Esophagus squamous epithelium (tissue), 5 donors: Measurements from ENCODE around the gene RMND1. TPM values are rescaled to one million over a fixed set of nuclear protein-coding genes. Genes with fewer than 3 reads are reported as not detected.
A peak's percentile ranks its signal among the peaks of the same experiment; 100 is the strongest.

Source experiments
- DNase-seq: peaks from one replicate; lab custom pipeline; 2025; lab: John Stamatoyannopoulos, UW
- H3K27ac ChIP-seq, 4 donors: fragments of 200-600 bp; sonication (generic); one replicate each; pipeline ENCODE4 v1.5.1; 2016 to 2019; ENCODE audit warnings: mild to moderate bottlenecking in 1 of 4
- H3K27me3 ChIP-seq, 4 donors: fragments of 200-600 bp; sonication (generic); 1 replicate in 3 of 4; 2 replicates in 1 of 4; pipeline versions ENCODE4 v1.5.1 to v1.6.0; 2017 to 2021; ENCODE audit warnings: antibody characterized with exemption in 1 of 4
- H3K36me3 ChIP-seq, 3 donors: fragments of 200-600 bp; sonication (generic); one replicate each; pipeline ENCODE4 v1.5.1; 2016 to 2019
- H3K4me1 ChIP-seq, 3 donors: fragments of 200-600 bp; sonication (generic); one replicate each; pipeline ENCODE4 v1.5.1; 2017 to 2019
- H3K4me3 ChIP-seq, 4 donors: fragments of 200-600 bp; sonication (generic); 1 replicate in 3 of 4; 2 replicates in 1 of 4; pipeline ENCODE4 v1.5.1; 2016 to 2019; ENCODE audit warnings: mild to moderate bottlenecking in 2 of 4, moderate library complexity in 1 of 4
- H3K9me3 ChIP-seq, 3 donors: fragments of 200-600 bp; sonication (generic); one replicate each; pipeline ENCODE4 v1.5.1; 2016 to 2019
- POLR2A ChIP-seq, 4 donors: fragments of 450-650 bp; IDR thresholded peaks; one replicate each; pipeline ENCODE4 v1.6.1; 2017; ENCODE audit warnings: antibody characterized with exemption in 4 of 4, mild to moderate bottlenecking in 4 of 4, moderate library complexity in 3 of 4
- WGBS, 2 donors: methylation state at CpG; one replicate each; pipeline ENCODE4 v1.1.5; 2018; 5-methylcytosine and 5-hydroxymethylcytosine counted together
- intact Hi-C: fragments of 100-400 bp; cut with DNase I; formaldehyde crosslinking; loops from one replicate; pipeline ENCODE4 v1.15.0; 2022
- total RNA-seq, 4 donors: library from RNA; depleted of rRNA; stranded (reverse); fragments of >200 nt; gene quantifications; one replicate each; pipeline ENCODE4 v1.1.0, GENCODE V29; 2016
- TF ChIP-seq, protein P1 (sequence below), 6 experiments: fragments of 450-650 bp in 4 of 6; fragments of 200-600 bp in 2 of 6; sonication (generic) in 2 of 6; IDR thresholded peaks; one replicate each; pipeline ENCODE4 v1.5.1; 2016 to 2019; ENCODE audit warnings: antibody characterized with exemption in 6 of 6, mild to moderate bottlenecking in 4 of 6, moderate library complexity in 4 of 6
- donor health status: DM: yes; HTN: yes; CAD: no.

The RMND1 gene
- total RNA-seq, 4 donors from 2014 or later, result 4.6 to 25.9 (median 15.3) TPM

DNA sequence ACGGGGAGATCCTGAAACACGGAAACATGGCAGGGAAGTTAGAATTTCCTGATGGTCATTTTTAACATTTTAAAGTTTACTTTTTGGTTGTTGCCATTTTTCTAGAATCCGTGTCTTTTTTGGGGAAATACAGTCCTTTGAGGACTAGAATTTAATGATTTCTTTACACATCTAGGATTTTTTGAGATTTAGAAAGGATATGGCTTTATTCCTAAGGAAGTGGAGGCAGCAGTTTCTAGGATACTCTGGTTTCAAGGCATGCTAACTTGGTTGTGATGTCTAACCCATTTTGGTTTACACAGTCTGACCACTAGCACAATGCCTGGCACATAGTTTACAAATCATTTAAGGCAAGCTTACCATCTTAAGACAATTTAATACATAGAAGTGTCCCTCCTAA, 59.5 kb downstream of the RMND1 start:
- H3K27ac ChIP-seq, result peak overlapping the region; percentile 98 to 100 (median 99)
- WGBS, 2 donors, result 0% methylated on average over 3 of the region's 3 CpGs
- peaks cover 20 to 70% (median 24%) of the 10 kb centered on the region in 3 donors for H3K4me1 ChIP-seq
- no peak for TF ChIP-seq POLR2A (IDR thresholded peaks at IDR 0.05)
- TF ChIP-seq, protein P1, sequence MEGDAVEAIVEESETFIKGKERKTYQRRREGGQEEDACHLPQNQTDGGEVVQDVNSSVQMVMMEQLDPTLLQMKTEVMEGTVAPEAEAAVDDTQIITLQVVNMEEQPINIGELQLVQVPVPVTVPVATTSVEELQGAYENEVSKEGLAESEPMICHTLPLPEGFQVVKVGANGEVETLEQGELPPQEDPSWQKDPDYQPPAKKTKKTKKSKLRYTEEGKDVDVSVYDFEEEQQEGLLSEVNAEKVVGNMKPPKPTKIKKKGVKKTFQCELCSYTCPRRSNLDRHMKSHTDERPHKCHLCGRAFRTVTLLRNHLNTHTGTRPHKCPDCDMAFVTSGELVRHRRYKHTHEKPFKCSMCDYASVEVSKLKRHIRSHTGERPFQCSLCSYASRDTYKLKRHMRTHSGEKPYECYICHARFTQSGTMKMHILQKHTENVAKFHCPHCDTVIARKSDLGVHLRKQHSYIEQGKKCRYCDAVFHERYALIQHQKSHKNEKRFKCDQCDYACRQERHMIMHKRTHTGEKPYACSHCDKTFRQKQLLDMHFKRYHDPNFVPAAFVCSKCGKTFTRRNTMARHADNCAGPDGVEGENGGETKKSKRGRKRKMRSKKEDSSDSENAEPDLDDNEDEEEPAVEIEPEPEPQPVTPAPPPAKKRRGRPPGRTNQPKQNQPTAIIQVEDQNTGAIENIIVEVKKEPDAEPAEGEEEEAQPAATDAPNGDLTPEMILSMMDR (IDR thresholded peaks at IDR 0.05), result no peak
- DNase-seq, result no peak
- intact Hi-C loops, result loop anchor here (10.0 kb wide), 1 partner anchor 52 kb away; no protein-coding TSS in a partner anchor
- H3K4me3 ChIP-seq, result peak overlapping the region; percentile 85 to 99 (median 90)
- no peaks in the 10 kb centered on the region for H3K9me3 ChIP-seq
- no peaks in the 10 kb centered on the region for H3K36me3 ChIP-seq
- no peaks in the 10 kb centered on the region for H3K27me3 ChIP-seq

DNA sequence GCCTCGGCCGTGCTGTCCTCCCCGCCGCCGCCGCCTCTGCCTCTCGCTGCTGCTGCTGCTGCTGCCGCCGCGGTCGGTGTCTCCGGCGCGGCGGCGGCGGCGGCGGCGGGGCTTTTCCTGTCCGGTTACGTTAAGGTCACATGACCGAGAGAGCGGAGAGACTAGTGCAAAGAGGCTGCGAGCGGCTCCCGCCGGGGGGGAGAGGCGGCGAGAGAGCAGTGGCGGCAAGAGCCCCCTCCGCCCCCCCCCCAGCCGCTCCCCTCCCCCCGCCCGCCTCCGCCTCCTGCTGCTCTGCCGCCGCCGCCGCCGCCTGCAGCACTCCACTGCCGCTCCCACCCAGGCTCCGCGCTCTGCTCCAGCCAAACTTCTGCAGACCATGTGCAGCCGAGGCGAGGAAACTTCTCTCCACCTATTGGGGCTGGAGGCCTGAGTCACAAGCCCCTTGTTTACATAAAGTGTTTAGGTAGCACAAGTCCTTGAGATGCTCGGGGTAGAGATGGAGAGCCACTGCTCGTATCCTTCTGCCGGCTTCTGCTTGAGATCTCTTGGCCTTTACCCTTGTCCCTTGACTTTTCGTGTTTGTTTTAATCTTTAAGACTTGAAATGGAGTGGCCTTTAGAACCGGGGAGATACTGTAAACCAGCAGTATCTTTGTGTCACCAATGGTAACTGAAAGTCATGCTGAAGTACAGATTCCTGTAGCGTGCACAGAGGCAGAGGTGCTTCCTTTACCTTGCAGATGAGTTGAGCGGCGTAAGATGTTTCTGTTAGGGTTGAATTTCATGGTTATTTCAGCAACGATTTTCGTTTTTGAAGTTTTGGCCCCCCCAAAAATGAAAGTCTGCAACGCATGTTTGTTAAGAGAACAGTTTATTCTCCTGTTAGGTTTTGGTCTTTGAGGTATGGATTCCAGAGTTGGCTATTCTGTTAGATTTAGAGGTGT, 60.2 kb downstream of the RMND1 start, which contains the start of gene ZBTB2:
ZBTB2 (minus strand) TSS at position 89 of the 943 bp plus-strand sequence. CDS start 17,922 bp downstream, outside the sequence.
- Histone ChIP-seq H3K27me3 (no peaks in the 10 kb centered on the region), H3K4me3 (peak within 1 kb of the TSS; percentile 85 to 99 (median 90)), H3K9me3 (no peaks in the 10 kb centered on the region), H3K4me1 (peaks cover 20 to 70% (median 24%) of the 10 kb centered on the region in 3 donors), H3K36me3 (no peaks in the 10 kb centered on the region), H3K27ac (peak within 1 kb of the TSS; percentile 98 to 100 (median 99))
- WGBS, 2 donors, result 1 to 2% methylated on average over 11 to 15 of the region's 57 CpGs
- TF ChIP-seq, protein P1 (IDR thresholded peaks at IDR 0.05), result no peak
- TF ChIP-seq POLR2A (IDR thresholded peaks at IDR 0.05), result peak in 1 of 4 donors; percentile 41
- intact Hi-C loops, result loop anchor here (10.0 kb wide), 1 partner anchor 53 kb away; no protein-coding TSS in a partner anchor
- DNase-seq, result no peak

DNA sequence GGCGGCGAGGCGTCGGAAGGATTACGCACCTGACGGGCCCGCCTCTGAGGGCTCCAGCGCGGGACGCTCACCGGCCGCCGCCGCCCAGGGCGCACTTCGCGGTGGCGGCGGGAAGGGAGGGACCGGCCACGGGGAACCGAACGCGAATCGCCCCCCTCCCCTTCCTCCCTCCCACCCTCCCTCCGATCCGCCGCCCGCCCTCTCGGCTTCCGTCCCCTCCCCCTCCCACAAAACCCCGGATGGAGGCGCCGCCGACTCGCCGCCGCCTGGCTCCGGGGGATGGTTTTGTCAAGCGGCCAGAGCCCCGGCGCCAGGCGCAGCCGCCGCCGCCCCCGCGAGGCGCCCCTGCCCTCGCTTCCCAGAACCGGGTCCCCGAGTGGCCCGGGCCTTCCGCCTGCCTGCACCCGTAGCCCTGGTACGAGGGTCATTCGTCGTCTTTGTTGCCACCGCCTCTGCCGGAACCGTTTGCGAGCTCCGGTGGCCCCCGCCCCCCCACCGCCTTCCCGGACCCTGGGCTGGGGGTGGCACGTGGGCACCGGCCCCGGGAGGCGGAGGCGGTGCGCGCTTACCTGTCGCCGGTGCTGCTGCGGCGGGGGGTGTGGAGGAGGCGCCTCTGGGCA, 61.0 kb downstream of the RMND1 start:
- Histone ChIP-seq H3K27ac (peak overlapping the region; percentile 98 to 100 (median 99)), H3K27me3 (no peaks in the 10 kb centered on the region), H3K4me1 (peaks cover 20 to 64% (median 24%) of the 10 kb centered on the region in 3 donors), H3K9me3 (no peaks in the 10 kb centered on the region), H3K4me3 (peak overlapping the region; percentile 85 to 99 (median 90)), H3K36me3 (no peaks in the 10 kb centered on the region)
- intact Hi-C loops, result loop anchor here (10.0 kb wide), 1 partner anchor 54 kb away; no protein-coding TSS in a partner anchor
- TF ChIP-seq POLR2A (IDR thresholded peaks at IDR 0.05), result peak in 2 of 4 donors; percentile 22 to 64
- TF ChIP-seq, protein P1 (IDR thresholded peaks at IDR 0.05), result no peak
- WGBS, 2 donors, result no CpG with 5 or more reads among the region's 78 CpGs
- no peak for DNase-seq

DNA sequence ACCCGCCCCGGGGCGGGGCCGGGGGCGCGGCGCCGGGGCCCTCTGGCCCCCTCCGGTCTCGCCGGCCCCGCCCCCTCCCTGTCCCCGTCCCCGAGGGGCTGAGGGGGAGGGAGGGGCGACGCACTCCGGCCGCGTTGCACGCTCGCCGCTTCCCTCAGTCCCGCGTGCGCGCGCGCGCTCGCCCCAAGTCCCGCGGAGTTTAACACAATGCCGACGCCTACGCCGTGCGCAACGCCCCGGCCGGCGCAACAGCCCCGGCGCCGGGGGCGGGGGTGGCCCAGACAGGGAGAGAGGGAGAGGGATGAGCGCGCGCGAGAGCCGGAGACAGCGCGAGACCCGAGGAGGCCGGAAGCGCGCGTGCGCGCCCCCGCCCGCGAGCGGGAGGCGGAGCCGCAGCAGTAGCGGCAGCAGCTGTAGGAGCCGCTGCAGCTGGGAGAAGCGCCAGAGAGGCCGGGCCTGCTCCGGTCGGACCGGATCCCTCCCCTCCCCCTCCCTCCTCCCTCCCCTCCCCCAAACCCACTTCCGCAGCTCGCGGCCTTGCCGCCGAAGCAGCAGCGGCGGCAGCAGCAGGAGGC, 61.6 kb downstream of the RMND1 start:
- Histone ChIP-seq H3K36me3 (no peaks in the 10 kb centered on the region), H3K4me1 (peaks cover 20 to 58% (median 24%) of the 10 kb centered on the region in 3 donors), H3K27ac (peak overlapping the region; percentile 98 to 100 (median 99)), H3K9me3 (no peaks in the 10 kb centered on the region), H3K27me3 (no peaks in the 10 kb centered on the region), H3K4me3 (peak overlapping the region; percentile 85 to 99 (median 90))
- peak; percentile 88 for DNase-seq
- TF ChIP-seq, protein P1 (IDR thresholded peaks at IDR 0.05), result no peak
- TF ChIP-seq POLR2A (IDR thresholded peaks at IDR 0.05), result peak in 1 of 4 donors; percentile 42
- intact Hi-C loops, result loop anchor here (10.0 kb wide), 1 partner anchor 54 kb away; no protein-coding TSS in a partner anchor
- no CpG with 5 or more reads among the region's 79 CpGs for WGBS, 2 donors
